ENCODE measurements around the gene SYPL1.

The SYPL1 gene

GRCh38 chr7:106075937-106076336 is 36.2 kb downstream of the SYPL1 start:
- no peaks in the 10 kb centered on the region for H3K27me3 ChIP-seq
- H3K27ac ChIP-seq, result peak overlapping the region in 1 of 11 experiments; percentile 36; a peak in 1 of 22 replicates
- H3K4me3 ChIP-seq, result no peak overlapping the region
- H3K4me2 ChIP-seq, result peak overlapping the region in 10 of 11 experiments; percentile 29 to 92 (median 82); a peak in 20 of 22 replicates
- peaks cover 0 to 14% (median 0%) of the 10 kb centered on the region in 11 experiments; a peak in 7 of 22 replicates for H3K9me3 ChIP-seq (replicated peaks in 1 of 11)
- H4K20me1 ChIP-seq, result no peaks in the 10 kb centered on the region
- no peak for TF ChIP-seq Cebpa-rat (IDR thresholded peaks at IDR 0.05)
- H3K36me3 ChIP-seq, result no peaks in the 10 kb centered on the region
- peaks cover 42 to 67% (median 59%) of the 10 kb centered on the region in 10 experiments for H3K4me1 ChIP-seq
- no peak overlapping the region for H3K9ac ChIP-seq

- peak overlapping the region; percentile 70 to 96 (median 86); a peak in 21 of 22 replicates for H3K4me2 ChIP-seq
These were observed 37.9 kb downstream of the SYPL1 start for GRCh38 chr7:106074257-106074656.

GRCh38 chr7:106073701-106074100 is 38.4 kb downstream of the SYPL1 start:
- TF ChIP-seq Cebpa-rat (IDR thresholded peaks at IDR 0.05), result no peak
- no peak overlapping the region for H3K4me3 ChIP-seq
- peak overlapping the region; percentile 70 to 96 (median 86) for H3K4me2 ChIP-seq
- H3K27ac ChIP-seq, result peak overlapping the region in 6 of 11 experiments; percentile 23 to 92 (median 85); a peak in 9 of 22 replicates
- H3K9me3 ChIP-seq (replicated peaks in 1 of 11), result peaks cover 0 to under 1% (median 0%) of the 10 kb centered on the region in 11 experiments; a peak in 1 of 22 replicates
- no peak overlapping the region for H3K9ac ChIP-seq
- H3K36me3 ChIP-seq, result no peaks in the 10 kb centered on the region
- H3K27me3 ChIP-seq, result no peaks in the 10 kb centered on the region
- no peaks in the 10 kb centered on the region for H4K20me1 ChIP-seq
- H3K4me1 ChIP-seq, result peaks cover 42 to 90% (median 82%) of the 10 kb centered on the region in 10 experiments

More at GRCh38 chr7:106074257-106074656, 37.9 kb downstream of the SYPL1 start:
- no peaks in the 10 kb centered on the region for H3K27me3 ChIP-seq
- H3K27ac ChIP-seq, result 0 out of 22 replicates have a peak overlapping the region, but pooled peaks of 2 of the 11 experiments have one; percentile 91 to 92
- TF ChIP-seq Cebpa-rat (IDR thresholded peaks at IDR 0.05), result no peak
- no peaks in the 10 kb centered on the region for H4K20me1 ChIP-seq
- no peaks in the 10 kb centered on the region for H3K36me3 ChIP-seq
- H3K4me1 ChIP-seq, result peaks cover 42 to 84% (median 76%) of the 10 kb centered on the region in 10 experiments
- H3K4me3 ChIP-seq, result no peak overlapping the region
- peaks cover 0 to 6% (median 0%) of the 10 kb centered on the region in 11 experiments; a peak in 5 of 22 replicates for H3K9me3 ChIP-seq (replicated peaks in 1 of 11)
- H3K9ac ChIP-seq, result no peak overlapping the region

- H3K4me1 ChIP-seq, result peaks cover 42 to 97% (median 89%) of the 10 kb centered on the region in 10 experiments
- peak overlapping the region in 9 of 11 experiments; percentile 68 to 92 (median 85); a peak in 17 of 22 replicates for H3K27ac ChIP-seq
- no peak for TF ChIP-seq Cebpa-rat (IDR thresholded peaks at IDR 0.05)
- no peaks in the 10 kb centered on the region for H3K9me3 ChIP-seq (replicated peaks in 1 of 11)
- H4K20me1 ChIP-seq, result no peaks in the 10 kb centered on the region
- peak overlapping the region in 6 of 11 experiments; percentile 52 to 78 (median 71); a peak in 8 of 22 replicates for H3K9ac ChIP-seq
- no peak overlapping the region for H3K4me3 ChIP-seq
- no peaks in the 10 kb centered on the region for H3K36me3 ChIP-seq
- H3K27me3 ChIP-seq, result no peaks in the 10 kb centered on the region
- peak overlapping the region; percentile 70 to 96 (median 86); a peak in 21 of 22 replicates for H3K4me2 ChIP-seq
These were observed 39.4 kb downstream of the SYPL1 start for GRCh38 chr7:106072715-106073091.

GRCh38 chr7:106071999-106072714 is 40.0 kb downstream of the SYPL1 start:
- peak overlapping the region in 10 of 11 experiments; percentile 20 to 92 (median 85); a peak in 19 of 22 replicates for H3K27ac ChIP-seq
- H3K4me3 ChIP-seq, result peak overlapping the region in 5 of 10 experiments; percentile 33 to 60 (median 41); a peak in 8 of 20 replicates
- no peaks in the 10 kb centered on the region for H3K27me3 ChIP-seq
- peaks cover 42 to 92% (median 89%) of the 10 kb centered on the region in 10 experiments for H3K4me1 ChIP-seq
- no peaks in the 10 kb centered on the region for H4K20me1 ChIP-seq
- H3K9ac ChIP-seq, result peak overlapping the region in 9 of 11 experiments; percentile 52 to 78 (median 68); a peak in 18 of 22 replicates
- H3K4me2 ChIP-seq, result peak overlapping the region; percentile 70 to 96 (median 86)
- no peaks in the 10 kb centered on the region for H3K9me3 ChIP-seq (replicated peaks in 1 of 11)
- no peak for TF ChIP-seq Cebpa-rat (IDR thresholded peaks at IDR 0.05)
- no peaks in the 10 kb centered on the region for H3K36me3 ChIP-seq

- Histone ChIP-seq H3K27ac (peak overlapping the region in 10 of 11 experiments; percentile 46 to 92 (median 85); a peak in 20 of 22 replicates), H3K4me3 (peak overlapping the region in 8 of 10 experiments; percentile 12 to 60 (median 44); a peak in 11 of 20 replicates), H3K4me2 (peak overlapping the region; percentile 70 to 96 (median 86)), H3K4me1 (peaks cover 42 to 85% (median 85%) of the 10 kb centered on the region in 10 experiments), H3K36me3 (no peaks in the 10 kb centered on the region), H3K27me3 (no peaks in the 10 kb centered on the region), H4K20me1 (no peaks in the 10 kb centered on the region), H3K9ac (peak overlapping the region in 9 of 11 experiments; percentile 52 to 78 (median 72); a peak in 18 of 22 replicates), H3K9me3 (replicated peaks in 1 of 11) (no peaks in the 10 kb centered on the region)
- peak in 2 of 11 experiments; percentile 20 to 36; a peak in 3 of 22 replicates for TF ChIP-seq Cebpa-rat (IDR thresholded peaks at IDR 0.05)
These were observed 40.6 kb downstream of the SYPL1 start for GRCh38 chr7:106071356-106071998.

- H3K4me2 ChIP-seq, result peak overlapping the region; percentile 70 to 96 (median 86); a peak in 21 of 22 replicates
- TF ChIP-seq Cebpa-rat (IDR thresholded peaks at IDR 0.05), result no peak
These were observed 41.4 kb downstream of the SYPL1 start for GRCh38 chr7:106070567-106071254.

GRCh38 chr7:106070201-106070551 is 41.9 kb downstream of the SYPL1 start:
- Histone ChIP-seq H3K27me3 (no peaks in the 10 kb centered on the region), H3K4me1 (peaks cover 40 to 79% (median 77%) of the 10 kb centered on the region in 10 experiments), H4K20me1 (no peaks in the 10 kb centered on the region), H3K4me2 (peak overlapping the region in 10 of 11 experiments; percentile 81 to 96 (median 86); a peak in 20 of 22 replicates), H3K27ac (peak overlapping the region in 8 of 11 experiments; percentile 83 to 92 (median 86); a peak in 15 of 22 replicates), H3K4me3 (no peak overlapping the region), H3K9ac (peak overlapping the region in 1 of 11 experiments; percentile 12; a peak in 1 of 22 replicates), H3K36me3 (no peaks in the 10 kb centered on the region), H3K9me3 (replicated peaks in 1 of 11) (no peaks in the 10 kb centered on the region)
- no peak for TF ChIP-seq Cebpa-rat (IDR thresholded peaks at IDR 0.05)

More at GRCh38 chr7:106070567-106071254, 41.4 kb downstream of the SYPL1 start:
- Histone ChIP-seq H3K4me1 (peaks cover 37 to 79% (median 77%) of the 10 kb centered on the region in 10 experiments), H3K4me3 (peak overlapping the region in 7 of 10 experiments; percentile 12 to 60 (median 48); a peak in 9 of 20 replicates), H3K9me3 (replicated peaks in 1 of 11) (no peaks in the 10 kb centered on the region), H3K27me3 (no peaks in the 10 kb centered on the region), H4K20me1 (no peaks in the 10 kb centered on the region), H3K36me3 (no peaks in the 10 kb centered on the region), H3K27ac (peak overlapping the region in 10 of 11 experiments; percentile 46 to 92 (median 85); a peak in 19 of 22 replicates), H3K9ac (peak overlapping the region in 8 of 11 experiments; percentile 62 to 78 (median 72); a peak in 17 of 22 replicates)
